ENCODE results near the gene TMEM266. TPM values are rescaled to one million over a fixed set of nuclear protein-coding genes. Genes with fewer than 3 reads are reported as not detected.

Gene TMEM266
- total and polyA plus RNA-seq, 8 donors = 1.9 to 5.5 (median 4.2) TPM

DNA sequence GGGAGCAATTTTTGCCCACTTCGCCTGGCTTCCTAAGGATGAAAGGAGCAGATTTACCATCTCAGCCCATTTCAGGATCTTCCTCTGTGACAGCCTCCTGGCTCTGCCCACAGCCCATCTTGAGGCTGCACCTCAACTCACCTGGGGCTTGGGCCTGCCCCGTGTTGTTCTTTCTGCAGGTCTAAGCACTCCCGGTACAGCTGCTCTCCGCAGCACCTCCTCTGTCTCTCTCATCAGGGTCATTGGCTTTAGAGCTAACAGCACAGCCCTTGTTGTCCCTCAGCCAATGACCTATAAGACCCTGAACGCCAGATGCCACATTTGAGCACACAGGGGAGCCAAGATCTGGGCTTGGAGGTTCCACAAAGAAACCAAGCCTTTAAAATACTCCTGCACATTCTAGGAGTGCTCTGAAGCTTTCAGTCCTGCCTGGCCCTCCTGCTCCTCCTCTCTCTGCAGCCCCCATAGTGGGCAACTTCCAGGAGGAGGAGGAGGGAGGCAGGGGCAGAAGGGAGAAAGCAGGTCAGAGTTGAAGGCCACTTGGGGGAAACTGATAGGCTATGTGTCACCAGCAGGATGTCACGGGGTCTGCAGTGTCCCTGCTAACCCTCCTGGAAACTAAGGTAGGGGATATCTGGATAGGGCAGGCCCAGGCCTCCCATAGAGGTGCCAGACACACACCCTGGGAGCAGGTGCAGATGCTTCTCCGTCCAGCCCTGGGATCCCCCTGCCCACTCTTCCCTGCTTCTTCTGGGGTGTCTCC, 135.9 kb downstream of the TMEM266 start:
- H3K4me3 ChIP-seq = no peak overlapping the region
- DNase-seq = peak in 1 of 6 donors; percentile 35
- TF ChIP-seq, protein P1, sequence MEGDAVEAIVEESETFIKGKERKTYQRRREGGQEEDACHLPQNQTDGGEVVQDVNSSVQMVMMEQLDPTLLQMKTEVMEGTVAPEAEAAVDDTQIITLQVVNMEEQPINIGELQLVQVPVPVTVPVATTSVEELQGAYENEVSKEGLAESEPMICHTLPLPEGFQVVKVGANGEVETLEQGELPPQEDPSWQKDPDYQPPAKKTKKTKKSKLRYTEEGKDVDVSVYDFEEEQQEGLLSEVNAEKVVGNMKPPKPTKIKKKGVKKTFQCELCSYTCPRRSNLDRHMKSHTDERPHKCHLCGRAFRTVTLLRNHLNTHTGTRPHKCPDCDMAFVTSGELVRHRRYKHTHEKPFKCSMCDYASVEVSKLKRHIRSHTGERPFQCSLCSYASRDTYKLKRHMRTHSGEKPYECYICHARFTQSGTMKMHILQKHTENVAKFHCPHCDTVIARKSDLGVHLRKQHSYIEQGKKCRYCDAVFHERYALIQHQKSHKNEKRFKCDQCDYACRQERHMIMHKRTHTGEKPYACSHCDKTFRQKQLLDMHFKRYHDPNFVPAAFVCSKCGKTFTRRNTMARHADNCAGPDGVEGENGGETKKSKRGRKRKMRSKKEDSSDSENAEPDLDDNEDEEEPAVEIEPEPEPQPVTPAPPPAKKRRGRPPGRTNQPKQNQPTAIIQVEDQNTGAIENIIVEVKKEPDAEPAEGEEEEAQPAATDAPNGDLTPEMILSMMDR (IDR thresholded peaks at IDR 0.05) = no peak
- no peak overlapping the region for H3K27ac ChIP-seq
- no peaks in the 10 kb centered on the region for H3K36me3 ChIP-seq
- no peaks in the 10 kb centered on the region for H3K27me3 ChIP-seq
- peaks cover 5 to 18% (median 10%) of the 10 kb centered on the region in 3 donors for H3K4me1 ChIP-seq
- intact Hi-C loops (cut with DNase I) = no loop called here
- FAIRE-seq = no peak
- ATAC-seq = no peak
- 86 to 88% methylated on average over 7 of the region's 7 CpGs for WGBS, 2 donors
- no peaks in the 10 kb centered on the region for H3K9me3 ChIP-seq

DNA sequence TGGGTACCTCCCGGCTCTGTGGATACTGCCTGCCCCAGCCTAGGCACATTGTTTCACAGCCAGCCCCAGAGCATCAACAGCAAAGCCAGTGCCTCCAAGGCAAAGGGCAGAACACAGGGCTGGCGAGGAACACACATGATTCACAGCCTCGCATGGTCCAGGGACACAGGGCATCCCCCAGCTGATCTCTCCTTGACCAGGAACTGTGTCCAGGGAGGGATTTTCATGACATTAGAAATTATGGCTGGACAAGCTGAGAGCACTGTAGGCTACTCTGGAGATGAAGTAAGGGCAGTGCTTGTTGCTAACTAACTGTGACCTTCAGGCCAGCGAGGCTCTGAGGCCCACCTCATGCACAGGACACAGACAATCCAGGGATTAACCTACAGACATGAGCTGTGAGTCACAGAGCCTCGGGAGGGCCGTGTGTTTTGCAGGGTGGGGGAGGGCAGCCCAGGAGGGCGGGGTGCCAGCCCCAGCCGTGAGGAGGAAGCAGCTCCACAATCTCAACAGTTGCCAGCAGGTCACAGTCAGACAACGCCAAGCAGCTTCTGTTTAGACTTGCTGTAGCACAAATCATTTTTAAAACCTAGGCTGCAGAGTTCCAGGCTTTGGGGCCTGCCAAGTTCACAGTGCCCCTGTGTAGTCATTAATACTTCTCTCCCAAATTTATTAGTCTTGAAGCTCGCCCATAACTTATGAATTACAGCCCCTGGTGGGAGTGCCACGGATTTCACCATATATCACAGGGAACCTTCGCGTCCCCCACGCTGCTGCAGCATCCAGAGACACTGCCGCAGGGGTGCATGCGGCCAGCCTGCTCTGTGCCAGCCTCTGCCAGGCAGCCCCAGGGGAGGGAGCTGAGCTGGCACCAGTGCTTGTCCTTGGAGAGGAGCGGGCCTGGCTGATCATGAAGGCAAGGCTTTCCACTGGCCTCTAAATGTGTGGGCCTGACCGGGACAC, 136.8 kb downstream of the TMEM266 start:
- ATAC-seq (peak; percentile 86 to 93 (median 89)), DNase-seq (peak; percentile 49 to 78 (median 69)), FAIRE-seq (peak; percentile 32)
- Histone ChIP-seq H3K27ac (peak overlapping the region in 3 of 4 donors; percentile 34 to 48 (median 42)), H3K4me3 (no peak overlapping the region), H3K9me3 (no peaks in the 10 kb centered on the region), H3K27me3 (no peaks in the 10 kb centered on the region), H3K4me1 (peaks cover 5 to 18% (median 10%) of the 10 kb centered on the region in 3 donors), H3K36me3 (no peaks in the 10 kb centered on the region)
- intact Hi-C loops (cut with DNase I) = no loop called here
- WGBS, 2 donors = 32 to 33% methylated on average over 18 of the region's 18 CpGs
- TF ChIP-seq, protein P1 (IDR thresholded peaks at IDR 0.05) = no peak

DNA sequence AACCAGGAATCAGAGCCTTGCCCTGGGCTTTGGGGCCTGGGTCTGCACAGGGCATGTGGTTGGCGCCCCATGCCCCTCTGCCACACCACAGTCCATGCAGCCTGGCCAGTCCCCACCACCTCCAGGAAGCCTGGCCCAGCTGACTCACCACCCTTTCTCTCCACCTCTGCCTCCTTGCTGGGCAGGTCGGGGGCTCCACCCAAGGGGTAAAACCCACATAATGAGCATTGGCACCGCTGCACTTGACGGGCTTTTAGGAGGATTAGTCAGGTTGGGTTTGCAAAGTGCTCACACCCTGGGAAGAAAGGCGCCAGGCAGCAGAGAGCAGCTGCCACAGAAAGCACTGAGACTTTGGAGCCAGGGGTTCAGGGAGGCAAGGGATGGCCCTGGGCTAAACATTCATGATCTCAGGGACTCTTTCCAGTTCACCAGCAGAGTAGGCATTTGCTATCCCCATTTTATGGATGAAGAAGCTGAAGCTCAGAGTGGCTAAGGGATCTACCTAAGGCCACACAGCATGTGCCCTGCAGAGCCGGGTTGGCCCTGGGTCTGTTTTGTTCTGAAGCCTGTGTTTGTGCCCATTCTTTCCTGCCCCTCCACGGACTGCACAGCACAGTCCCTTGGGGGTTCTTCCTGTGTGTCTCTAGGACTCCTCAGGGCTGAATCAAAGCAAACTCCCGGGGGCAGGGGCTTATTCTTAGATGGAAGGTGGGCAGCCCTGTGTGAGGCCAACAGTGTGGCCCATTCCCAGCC, 138.1 kb downstream of the TMEM266 start:
- no peak for FAIRE-seq
- Histone ChIP-seq H3K36me3 (no peaks in the 10 kb centered on the region), H3K27me3 (no peaks in the 10 kb centered on the region), H3K4me3 (no peak overlapping the region), H3K9me3 (no peaks in the 10 kb centered on the region), H3K27ac (peak overlapping the region in 2 of 4 donors; percentile 34 to 42), H3K4me1 (peaks cover 5 to 18% (median 10%) of the 10 kb centered on the region in 3 donors)
- TF ChIP-seq, protein P1 (IDR thresholded peaks at IDR 0.05) = no peak
- ATAC-seq = peak in 1 of 4 donors; percentile 5
- intact Hi-C loops (cut with DNase I) = no loop called here
- peak in 1 of 6 donors; percentile 42 for DNase-seq
- 93 to 96% methylated on average over 8 of the region's 8 CpGs for WGBS, 2 donors

DNA sequence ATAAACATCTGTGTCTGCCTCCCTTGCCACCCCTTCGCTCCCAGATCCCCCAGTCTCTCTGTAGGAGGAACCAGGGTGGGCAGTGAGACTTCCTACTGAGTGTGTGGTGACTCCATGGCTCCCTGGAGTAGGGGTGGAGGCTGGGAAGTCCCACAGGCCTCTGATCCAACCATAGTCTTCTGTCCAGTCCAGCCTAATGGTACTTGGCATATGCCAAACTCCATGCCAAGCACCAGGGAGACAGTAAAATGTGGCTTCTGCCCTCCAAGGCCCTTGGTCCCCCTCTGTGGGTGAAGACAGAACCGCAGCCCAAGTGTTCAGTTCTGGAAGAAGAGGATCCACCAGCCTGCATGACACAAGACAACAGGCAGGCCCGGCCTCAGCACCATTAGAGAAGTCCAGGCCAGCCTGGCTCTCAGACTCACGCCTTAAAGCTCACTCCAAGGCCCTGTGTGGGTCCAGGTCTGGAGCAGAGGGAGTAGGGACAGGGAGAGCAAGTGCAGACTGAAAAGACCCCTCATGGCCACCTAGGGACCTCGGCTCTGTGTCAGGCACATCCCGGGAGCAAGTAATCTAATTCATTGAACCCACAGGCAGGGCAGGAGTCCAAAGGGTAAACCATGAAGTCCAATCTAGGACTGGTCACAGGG, 138.8 kb downstream of the TMEM266 start:
- intact Hi-C loops (cut with DNase I) = no loop called here
- ATAC-seq = no peak

More for the DNA sequence above, 138.8 kb downstream of the TMEM266 start:
- Histone ChIP-seq H3K9me3 (no peaks in the 10 kb centered on the region), H3K36me3 (no peaks in the 10 kb centered on the region), H3K27ac (no peak overlapping the region), H3K4me1 (peaks cover 5 to 18% (median 10%) of the 10 kb centered on the region in 3 donors), H3K4me3 (no peak overlapping the region), H3K27me3 (no peaks in the 10 kb centered on the region)
- WGBS, 2 donors = 94 to 97% methylated on average over 6 of the region's 6 CpGs
- TF ChIP-seq, protein P1 (IDR thresholded peaks at IDR 0.05) = no peak
- DNase-seq = peak in 1 of 6 donors; percentile 27
- no peak for FAIRE-seq

All from pancreas (tissue), 10 donors.